ENCODE measurements around the gene SND1.

GRCh38 chr7:127692200-127692599 is 40.2 kb downstream of the SND1 start:
- TF ChIP-seq CTCF (conservative IDR thresholded peaks at IDR 0.05; ENCODE audit: low read depth, low read length): no peak
- TF ChIP-seq POLR2A (IDR thresholded peaks at IDR 0.05; ENCODE audit: low read depth, low read length): no peak
- no peak for TF ChIP-seq MAZ (IDR thresholded peaks at IDR 0.05; ENCODE audit: borderline replicate concordance, low read depth, low read length)
- TF ChIP-seq CHD1 (IDR thresholded peaks at IDR 0.05; ENCODE audit: low read depth, low read length): no peak
- TF ChIP-seq RAD21 (IDR thresholded peaks at IDR 0.05; ENCODE audit: low read length): no peak
- no peak for TF ChIP-seq FOS (IDR thresholded peaks at IDR 0.05; ENCODE audit: low read depth, low read length)
- no peak for TF ChIP-seq SMC3 (IDR thresholded peaks at IDR 0.05; ENCODE audit: low read depth, low read length)
- no peak for TF ChIP-seq RFX5 (IDR thresholded peaks at IDR 0.05; ENCODE audit: low read depth, low read length)
- TF ChIP-seq USF2 (IDR thresholded peaks at IDR 0.05; ENCODE audit: low read depth, low read length): no peak
- TF ChIP-seq NFE2L2 (IDR thresholded peaks at IDR 0.05; ENCODE audit: low read depth, low read length): no peak
